Stimulated activated CD8-positive, alpha-beta memory T cell treated with anti-CD3 and anti-CD28 coated beads, Interleukin-7, amount 100 ng/mL, for 48 hours (primary cell): ENCODE measurements around the gene XKR7.
"Not testable (repeated sequence)": the region's sequence is repeated elsewhere in the genome, so short reads cannot be mapped to it uniquely, and the experiment has no call there.

Experiments
- DNase-seq, 2 donors: peaks; one replicate each; pipeline ENCODE4 v3.0.0-alpha.2; 2020; ENCODE audit warnings: low read depth in 1 of 2; ENCODE audit errors: extremely low read depth in 1 of 2

The XKR7 gene

GRCh38 chr20:32009564-32009963 lies 41.6 kb downstream of the XKR7 start:
- no peak for DNase-seq

DNA sequence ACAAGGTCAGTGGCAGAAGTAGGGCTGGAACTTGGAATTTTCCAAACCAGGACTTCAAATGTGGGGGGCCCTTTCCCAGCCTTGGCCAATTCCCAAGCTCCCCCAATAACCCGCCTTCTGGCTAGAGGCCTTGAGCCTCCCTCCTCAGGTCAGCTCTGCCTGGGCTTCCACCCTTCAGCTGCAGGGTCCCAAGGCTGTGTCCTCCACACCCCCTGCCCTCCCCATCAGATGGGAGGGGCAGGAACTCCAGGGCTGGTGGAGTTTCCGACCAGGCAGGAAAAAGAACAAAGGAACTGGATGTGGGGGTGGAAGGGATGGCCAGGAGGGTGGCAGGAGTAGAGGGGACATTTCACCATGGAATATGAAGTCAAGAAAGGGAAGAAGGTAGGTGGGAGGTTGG lies 42.1 kb downstream of the XKR7 start, which contains the start of gene CCM2L:
TSS of gene CCM2L (plus strand) at position 338 of the 400 bp plus-strand sequence. CDS start at position 355, 17 bp downstream.
- DNase-seq = no peak

GRCh38 chr20:32010666-32011065 lies 42.7 kb downstream of the XKR7 start:
- no peak for DNase-seq

DNA sequence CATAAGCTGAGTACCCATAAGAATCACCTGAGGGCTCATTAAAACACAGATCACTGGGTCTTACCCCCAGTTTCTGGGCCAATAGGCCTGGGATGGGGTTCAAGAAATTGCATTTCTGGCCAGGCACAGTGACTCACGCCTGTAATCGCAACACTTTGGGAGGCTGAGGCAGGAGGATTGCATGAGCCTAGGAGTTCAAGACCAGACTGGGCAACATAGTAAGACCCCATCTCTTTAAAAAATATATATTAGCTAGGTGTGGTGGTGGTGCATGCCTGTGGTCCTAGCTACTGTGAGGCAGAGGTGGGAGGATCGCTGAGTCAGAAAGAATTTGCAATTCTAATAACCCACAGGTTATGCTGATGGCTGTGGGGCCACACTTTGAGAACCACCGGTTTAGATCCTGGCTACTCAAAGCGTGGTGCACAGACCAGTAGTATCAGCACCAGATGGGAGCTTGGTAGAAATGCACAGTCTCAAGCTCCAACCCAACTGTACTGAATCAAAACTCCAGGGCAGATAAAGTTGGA lies 44.3 kb downstream of the XKR7 start:
- DNase-seq = no peak

- no peak for DNase-seq
Observed at GRCh38 chr20:32013326-32013725, 45.4 kb downstream of the XKR7 start.

- no peak for DNase-seq
Observed at GRCh38 chr20:32017711-32018251, 49.8 kb downstream of the XKR7 start.

GRCh38 chr20:32018269-32019155 lies 50.6 kb downstream of the XKR7 start:
- peak in 1 of 2 donors; percentile 32 for DNase-seq

- DNase-seq = no peak
Observed at GRCh38 chr20:32019156-32019510, 51.2 kb downstream of the XKR7 start.

DNA sequence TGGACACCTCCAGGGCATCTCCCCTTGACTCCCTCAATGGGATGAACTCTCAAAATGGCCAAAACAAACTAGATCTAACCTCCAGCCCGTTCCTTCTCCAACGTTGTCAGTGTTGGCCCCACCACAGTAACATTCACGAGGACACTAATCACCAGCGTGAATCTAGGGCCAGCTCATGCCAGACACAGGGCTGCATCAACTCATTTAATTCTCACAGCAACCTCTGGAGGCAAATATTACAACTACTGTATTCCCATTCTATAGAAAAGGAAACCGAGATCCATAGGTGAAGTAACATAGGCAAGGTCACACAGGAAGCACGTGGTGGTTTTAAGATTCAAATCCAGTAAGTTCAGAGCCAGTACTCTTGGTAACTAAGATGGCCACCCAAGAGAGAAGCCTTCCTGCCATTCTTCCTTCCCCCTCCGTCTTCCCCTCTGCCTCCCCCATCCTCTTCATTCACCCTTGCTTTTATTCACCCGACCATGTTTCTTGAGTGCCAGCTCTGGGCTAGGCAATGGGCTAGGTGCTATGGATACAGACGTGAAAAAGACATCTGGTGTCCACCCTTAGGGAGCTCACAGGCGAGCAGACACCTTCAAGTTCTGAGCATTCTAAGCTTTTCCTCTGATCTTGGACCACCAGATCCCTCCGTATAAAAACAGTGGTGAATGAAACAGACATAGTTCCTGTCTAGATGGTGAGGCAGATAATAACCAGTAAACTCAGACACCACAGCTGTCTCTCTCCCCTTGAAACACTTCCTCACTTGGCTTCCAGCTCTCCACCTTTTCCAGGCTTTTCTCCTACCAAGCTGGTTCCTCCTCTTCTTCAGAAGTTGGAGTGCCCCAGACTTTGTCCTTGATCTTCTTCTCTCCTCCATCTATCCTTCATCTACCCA lies 51.9 kb downstream of the XKR7 start:
- DNase-seq = no peak

DNA sequence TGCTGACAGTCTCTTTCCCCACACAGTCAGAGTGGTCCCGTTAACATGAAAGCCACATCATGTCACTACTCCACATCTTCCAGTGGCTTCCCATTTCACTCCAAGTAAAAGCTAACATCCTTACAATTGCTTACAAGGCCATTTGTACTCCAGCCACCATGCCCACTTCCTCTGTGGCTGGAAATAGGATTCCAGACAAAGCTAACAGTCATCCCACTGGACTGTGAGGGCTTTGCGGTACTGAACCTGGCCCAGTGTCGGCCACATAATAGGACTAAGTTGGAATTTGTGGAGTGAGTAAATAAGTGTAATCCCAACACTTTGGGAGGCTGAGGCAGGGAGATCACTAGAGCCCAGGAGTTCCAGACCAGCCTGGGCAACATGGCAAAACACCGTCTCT lies 53.1 kb downstream of the XKR7 start:
- no peak for DNase-seq

DNA sequence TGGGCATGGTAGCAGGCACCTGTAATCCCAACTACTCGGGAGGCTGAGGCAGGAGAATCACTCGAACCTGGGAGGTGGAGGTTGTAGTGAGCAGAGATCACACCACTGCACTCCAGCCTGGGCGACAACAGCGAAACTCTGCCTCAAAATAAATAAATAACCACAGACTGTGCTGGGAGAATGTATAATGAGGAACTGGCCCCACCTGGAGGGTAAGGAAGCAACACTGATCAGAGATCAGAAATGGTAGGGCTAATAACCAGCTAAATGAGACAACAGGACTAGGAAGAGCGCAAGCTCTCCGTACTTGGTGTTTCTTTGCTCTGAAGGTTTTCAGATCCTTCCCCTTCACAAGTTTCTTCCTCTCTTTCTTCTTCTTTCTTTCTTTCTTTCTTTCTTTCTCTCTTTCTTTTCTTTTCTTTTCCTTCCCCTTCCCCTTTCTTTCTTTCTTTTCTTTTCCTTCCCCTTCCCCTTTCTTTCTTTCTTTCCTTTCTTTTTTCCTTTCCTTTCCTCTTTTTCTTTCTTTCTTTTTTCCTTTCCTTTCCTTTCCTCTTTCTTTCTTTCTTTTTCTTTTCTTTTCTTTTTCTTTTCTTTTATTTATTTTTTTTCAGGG lies 56.8 kb downstream of the XKR7 start:
- no peak for DNase-seq

GRCh38 chr20:32027643-32028042 lies 59.7 kb downstream of the XKR7 start:
- no peak for DNase-seq

- no peak for DNase-seq
Observed at GRCh38 chr20:32028647-32029372, 60.9 kb downstream of the XKR7 start.

GRCh38 chr20:32029561-32029960 lies 61.6 kb downstream of the XKR7 start:
- DNase-seq = no peak

DNA sequence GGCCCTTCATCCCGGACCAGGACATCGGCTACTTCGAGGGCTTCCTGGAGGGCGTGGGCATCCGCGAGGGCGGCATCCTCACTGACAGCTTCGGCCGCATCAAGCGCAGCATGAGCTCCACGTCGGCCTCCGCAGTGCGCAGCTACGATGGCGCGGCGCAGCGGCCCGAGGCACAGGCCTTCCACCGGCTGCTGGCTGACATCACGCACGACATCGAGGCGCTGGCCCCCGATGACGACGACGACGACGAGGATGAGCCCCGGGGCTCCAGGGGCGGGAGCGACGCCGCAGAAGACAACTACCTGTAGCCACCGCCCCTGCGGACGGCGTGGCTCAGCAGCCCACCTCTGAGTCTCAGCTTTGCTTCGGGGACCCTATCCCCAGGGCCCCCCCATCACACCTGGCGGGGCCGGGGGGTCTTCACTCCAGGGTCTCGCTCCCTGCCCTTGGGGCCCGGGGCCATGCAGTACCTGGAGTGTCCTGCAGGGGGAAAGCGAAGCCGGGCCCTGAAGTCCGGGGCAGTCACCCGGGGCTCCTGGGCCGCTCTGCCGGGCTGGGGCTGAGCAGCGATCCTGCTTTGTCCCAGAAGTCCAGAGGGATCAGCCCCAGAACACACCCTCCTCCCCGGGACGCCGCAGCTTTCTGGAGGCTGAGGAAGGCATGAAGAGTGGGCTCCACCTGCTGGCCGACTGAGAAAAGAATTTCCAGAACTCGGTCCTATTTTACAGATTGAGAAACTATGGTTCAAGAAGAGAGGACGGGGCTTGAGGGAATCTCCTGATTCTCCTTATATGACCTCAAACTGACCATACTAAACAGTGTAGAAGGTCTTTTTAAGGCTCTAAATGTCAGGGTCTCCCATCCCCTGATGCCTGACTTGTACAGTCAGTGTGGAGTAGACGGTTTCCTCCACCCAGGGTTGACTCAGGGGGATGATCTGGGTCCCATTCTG lies 63.3 kb downstream of the XKR7 start:
- DNase-seq = peak in 1 of 2 donors; percentile 11

GRCh38 chr20:32033316-32033715 lies 65.4 kb downstream of the XKR7 start:
- no peak for DNase-seq

GRCh38 chr20:32033721-32034120 lies 65.8 kb downstream of the XKR7 start:
- DNase-seq = not testable (repeated sequence)

- DNase-seq = no peak
Observed at GRCh38 chr20:32034581-32035425, 66.9 kb downstream of the XKR7 start.
